ENCODE measurements around the gene FBXO41.
A peak's percentile ranks its signal among the peaks of the same experiment; 100 is the strongest.

The FBXO41 gene

GRCh38 chr2:73284296-73285158 lies at the start of gene FBXO41:
TSS of gene FBXO41 (minus strand) at chr2:73284478. CDS start at chr2:73269630, 14,848 bp downstream.
- DNase-seq, result peak; percentile 43

GRCh38 chr2:73334045-73334444 lies 49.8 kb upstream of the FBXO41 start:
- DNase-seq, result no peak

GRCh38 chr2:73333564-73333963 lies 49.3 kb upstream of the FBXO41 start:
- no peak for DNase-seq

GRCh38 chr2:73324126-73324725 lies 39.9 kb upstream of the FBXO41 start:
- DNase-seq, result no peak

GRCh38 chr2:73323551-73323950 lies 39.3 kb upstream of the FBXO41 start:
- no peak for DNase-seq

GRCh38 chr2:73314441-73314840 lies 30.2 kb upstream of the FBXO41 start:
- no peak for DNase-seq

- DNase-seq, result no peak
Observed at GRCh38 chr2:73307720-73308119, 23.4 kb upstream of the FBXO41 start.

- DNase-seq, result no peak
Observed at GRCh38 chr2:73301636-73302035, 17.4 kb upstream of the FBXO41 start.

- no peak for DNase-seq
Observed at GRCh38 chr2:73300926-73301325, 16.6 kb upstream of the FBXO41 start.

- DNase-seq, result no peak
Observed at GRCh38 chr2:73297586-73297985, 13.3 kb upstream of the FBXO41 start.

- DNase-seq, result no peak
Observed at GRCh38 chr2:73297151-73297559, 12.9 kb upstream of the FBXO41 start.

GRCh38 chr2:73295751-73296400 lies 11.6 kb upstream of the FBXO41 start:
- no peak for DNase-seq

GRCh38 chr2:73294239-73294638 lies 10.0 kb upstream of the FBXO41 start:
- no peak for DNase-seq

GRCh38 chr2:73293534-73294171 lies 9.4 kb upstream of the FBXO41 start, which contains the start of gene EGR4:
TSS of gene EGR4 (minus strand) at chr2:73293548. CDS start at chr2:73293317, 231 bp downstream.
- DNase-seq, result peak; percentile 83

GRCh38 chr2:73292906-73293533 lies 8.7 kb upstream of the FBXO41 start:
- no peak for DNase-seq

GRCh38 chr2:73292316-73292905 lies 8.1 kb upstream of the FBXO41 start:
- DNase-seq, result no peak

- DNase-seq, result no peak
Observed at GRCh38 chr2:73291461-73292315, 7.4 kb upstream of the FBXO41 start.

GRCh38 chr2:73291093-73291460 lies 6.8 kb upstream of the FBXO41 start:
- peak; percentile 26 for DNase-seq

GRCh38 chr2:73290049-73290839 lies 6.0 kb upstream of the FBXO41 start:
- no peak for DNase-seq

- DNase-seq, result no peak
Observed at GRCh38 chr2:73289304-73289703, 5.0 kb upstream of the FBXO41 start.

All from activated CD4-positive, alpha-beta T cell treated with anti-CD3 and anti-CD28 coated beads for 1 hour (primary cell).